AG04450 (cell line): ENCODE measurements around the gene MAD2L1BP. TPM values are rescaled to one million over a fixed set of nuclear protein-coding genes. Genes with fewer than 3 reads are reported as not detected.

ENCODE experiments used
- CTCF ChIA-PET: fragments of 300-600, 350-600 bp; formaldehyde crosslinking; extraction: SDS; loops from one replicate; lab custom pipeline; 2022; ENCODE audit warnings: antibody characterized with exemption, inconsistent platforms; lab: Charles Lee
- POLR2A ChIA-PET: fragments of 350-600 bp; formaldehyde crosslinking; extraction: SDS; loops from one replicate; lab custom pipeline; 2021; ENCODE audit warnings: antibody characterized with exemption, inconsistent platforms; lab: Yijun Ruan, JAX
- DNase-seq: peaks from one replicate; pipeline ENCODE4 v3.0.0-alpha.2; 2011; ENCODE audit warnings: low read depth, low spot score
- H3K27ac ChIP-seq: one replicate; pipeline ENCODE4 v1.5.1; 2012; ENCODE audit warnings: low read depth, low read length, control low read depth
- H3K27me3 ChIP-seq: one replicate; pipeline ENCODE4 v1.6.0; 2012; ENCODE audit warnings: low read length; ENCODE audit not compliant: control insufficient read depth, insufficient read depth
- H3K4me3 ChIP-seq: 2 replicates; pipeline ENCODE4 v1.5.1; 2011; ENCODE audit warnings: mild to moderate bottlenecking, low read depth, low read length, control low read depth
- H3K9me3 ChIP-seq: 2 replicates; pipeline ENCODE4 v1.5.1; 2012; ENCODE audit warnings: low read length; ENCODE audit not compliant: control insufficient read depth, insufficient read depth
- CTCF ChIP-seq: IDR thresholded peaks from 2 replicates; pipeline ENCODE4 v1.5.1; 2011; ENCODE audit warnings: low read depth, low read length, control low read depth, inconsistent platforms
- polyA plus RNA-seq: library from polyadenylated mRNA; depleted of rRNA; stranded (reverse); fragments of >200 nt; gene quantifications from 2 replicates; pipeline ENCODE4 v1.2.3, GENCODE V29; 2011

Gene MAD2L1BP
- polyA plus RNA-seq, 1 experiment, result 37.1 TPM

GRCh38 chr6:43682724-43683429, 47.2 kb downstream of the MAD2L1BP start:
- ChIA-PET POLR2A (no interaction called here), CTCF (interaction anchor here (0.7 to 1.0 kb wide), 2 partner anchors 14 to 86 kb away, joined by 3 to 4 read pairs; no protein-coding TSS in a partner anchor)
- Histone ChIP-seq H3K27ac (no peak overlapping the region), H3K9me3 (no peaks in the 10 kb centered on the region), H3K4me3 (no peak overlapping the region), H3K27me3 (no peaks in the 10 kb centered on the region)
- no peak for TF ChIP-seq CTCF
- no peak for DNase-seq

GRCh38 chr6:43683708-43684455, 48.2 kb downstream of the MAD2L1BP start:
- DNase-seq, result no peak
- Histone ChIP-seq H3K27ac (no peak overlapping the region), H3K9me3 (no peaks in the 10 kb centered on the region), H3K4me3 (no peak overlapping the region), H3K27me3 (no peaks in the 10 kb centered on the region)
- no peak for TF ChIP-seq CTCF
- ChIA-PET CTCF (no interaction called here), POLR2A (no interaction called here)

GRCh38 chr6:43687079-43687436, 51.4 kb downstream of the MAD2L1BP start:
- CTCF ChIA-PET, result interaction anchor here (0.8 to 2.9 kb wide), 3 partner anchors 19 to 87 kb away, joined by 3 to 11 read pairs (median 7); no protein-coding TSS in a partner anchor
- no peak for TF ChIP-seq CTCF
- H3K27me3 ChIP-seq, result no peaks in the 10 kb centered on the region
- peak overlapping the region; percentile 93 for H3K4me3 ChIP-seq
- peak overlapping the region; percentile 92 for H3K27ac ChIP-seq
- DNase-seq, result no peak
- POLR2A ChIA-PET, result interaction anchor here (0.6 to 1.1 kb wide), 3 partner anchors 19 to 29 kb away, joined by 4 read pairs; no protein-coding TSS in a partner anchor
- H3K9me3 ChIP-seq, result no peaks in the 10 kb centered on the region

- Histone ChIP-seq H3K9me3 (no peaks in the 10 kb centered on the region), H3K4me3 (peak within 1 kb of the TSS; percentile 93), H3K27ac (peak within 1 kb of the TSS; percentile 92), H3K27me3 (no peaks in the 10 kb centered on the region)
- no peak for TF ChIP-seq CTCF
- ChIA-PET POLR2A (interaction anchor here (0.6 to 1.1 kb wide), 4 partner anchors 11 to 30 kb away, joined by 4 read pairs; no protein-coding TSS in a partner anchor), CTCF (interaction anchor here (0.8 to 2.9 kb wide), 6 partner anchors 20 to 387 kb away, joined by 3 to 14 read pairs (median 6); partner anchors contain the start of gene VEGFA)
- no peak for DNase-seq
Observed at GRCh38 chr6:43687437-43688347, 52.1 kb downstream of the MAD2L1BP start, which contains the start of gene MRPS18A. Gene MRPS18A (minus strand): TSS chr6:43687791. CDS start chr6:43687779, 12 bp downstream.
